Transverse colon (tissue), 4 donors: ENCODE measurements around the gene MCC. TPM values are rescaled to one million over a fixed set of nuclear protein-coding genes. Genes with fewer than 3 reads are reported as not detected.
A peak's percentile ranks its signal among the peaks of the same experiment; 100 is the strongest.

Experiments
- DNase-seq: peaks from one replicate; pipeline ENCODE4 v3.0.0-alpha.2; 2019
- H3K27ac ChIP-seq, 4 donors: fragments of 200-600 bp; sonication (generic); 2 replicates each; pipeline ENCODE4 v1.5.1; 2016 to 2018; ENCODE audit warnings: inconsistent platforms in 4 of 4
- H3K27me3 ChIP-seq: fragments of 200-600 bp; sonication (generic); 2 replicates; pipeline ENCODE4 v1.5.1; 2017; ENCODE audit warnings: inconsistent platforms
- H3K36me3 ChIP-seq, 4 donors: fragments of 200-600 bp; sonication (generic); 2 replicates each; pipeline ENCODE4 v1.5.1; 2017 to 2019; ENCODE audit warnings: inconsistent platforms in 4 of 4
- H3K4me1 ChIP-seq, 4 donors: fragments of 200-600 bp; sonication (generic); 2 replicates each; pipeline ENCODE4 v1.5.1; 2017 to 2020; ENCODE audit warnings: inconsistent platforms in 4 of 4
- H3K4me3 ChIP-seq, 4 donors: fragments of 200-600 bp; sonication (generic); 1 replicate in 1 of 4; 2 replicates in 3 of 4; pipeline versions ENCODE4 v1.5.1 to v1.6.1; 2017 to 2019; ENCODE audit warnings: inconsistent platforms in 4 of 4
- H3K9me3 ChIP-seq, 2 donors: fragments of 200-600 bp; sonication (generic); 2 replicates each; pipeline ENCODE4 v1.5.1; 2017 to 2019; ENCODE audit warnings: inconsistent platforms in 2 of 2
- EP300 ChIP-seq: sonication (generic); formaldehyde crosslinking; IDR thresholded peaks from one replicate; pipeline ENCODE4 v1.6.1; 2017; ENCODE audit warnings: antibody characterized with exemption, low read depth
- POLR2A ChIP-seq: fragments of 450-650 bp; IDR thresholded peaks from one replicate; pipeline ENCODE4 v1.6.1; 2016; ENCODE audit warnings: antibody characterized with exemption, mild to moderate bottlenecking, moderate library complexity
- POLR2AphosphoS5 ChIP-seq, 3 donors: sonication (generic); formaldehyde crosslinking; IDR thresholded peaks; one replicate each; pipeline ENCODE4 v1.6.1; 2016; ENCODE audit warnings: antibody characterized with exemption in 3 of 3
- WGBS, 2 donors: methylation state at CpG; one replicate each; pipeline ENCODE4 v1.1.5; 2018; ENCODE audit warnings: low coverage in 1 of 2; 5-methylcytosine and 5-hydroxymethylcytosine counted together
- in situ Hi-C, 4 donors: fragments of 200-750 bp; cut with MboI; loops; one replicate each; pipeline versions ENCODE4 v1.15.0 to v1.15.1; 2017; ENCODE audit warnings: low sequenced_read_pairs in 3 of 4, low pct_ligation_motif_present in 1 of 4, low pct_unique_long_range_greater_than_20kb in 1 of 4
- intact Hi-C: fragments of 100-400 bp; cut with DNase I; formaldehyde crosslinking; loops from one replicate; pipeline ENCODE4 v1.15.1; 2023; ENCODE audit warnings: low total_unique reads
- total RNA-seq, 4 donors: library from RNA; depleted of rRNA; stranded (reverse); fragments of >200 nt; gene quantifications; one replicate each; pipeline ENCODE4 v1.1.0, GENCODE V29; 2016
- TF ChIP-seq, protein P1 (sequence below), 5 experiments: fragments of 200-600 bp in 3 of 5; fragments of 450-650 bp in 2 of 5; sonication (generic) in 3 of 5; IDR thresholded peaks; 1 replicate in 2 of 5; 2 replicates in 3 of 5; pipeline ENCODE4 v1.5.1; 2016 to 2017; ENCODE audit warnings: antibody characterized with exemption in 5 of 5, inconsistent platforms in 3 of 5, mild to moderate bottlenecking in 2 of 5, moderate library complexity in 1 of 5

Gene MCC
- total RNA-seq, 4 donors from 2014 or later = 2.6 to 28.4 (median 16.4) TPM

GRCh38 chr5:113519412-113519811 lies 31.2 kb upstream of the MCC start:
- no peak for DNase-seq
- intact Hi-C loops = loop anchor here (10.0 kb wide), 1 partner anchor 145 kb away; no protein-coding TSS in a partner anchor
- Histone ChIP-seq H3K9me3 (no peaks in the 10 kb centered on the region), H3K36me3 (peaks cover 0 to 5% (median 0%) of the 10 kb centered on the region in 4 donors), H3K4me1 (peaks cover 0 to 19% (median 8%) of the 10 kb centered on the region in 4 donors), H3K4me3 (no peak overlapping the region), H3K27ac (no peak overlapping the region), H3K27me3 (no peaks in the 10 kb centered on the region)
- in situ Hi-C loops = loop anchor here in 3 of 4 donors (25.0 kb wide), 1 partner anchor 532 kb away; the partner anchor contains the start of gene DCP2 (in 3 of the 3)
- 84 to 97% methylated on average over 2 of the region's 2 CpGs for WGBS, 2 donors
- TF ChIP-seq POLR2A (no peak), POLR2AphosphoS5 (IDR thresholded peaks at IDR 0.05) (no peak), EP300 (no peak)
- TF ChIP-seq, protein P1, sequence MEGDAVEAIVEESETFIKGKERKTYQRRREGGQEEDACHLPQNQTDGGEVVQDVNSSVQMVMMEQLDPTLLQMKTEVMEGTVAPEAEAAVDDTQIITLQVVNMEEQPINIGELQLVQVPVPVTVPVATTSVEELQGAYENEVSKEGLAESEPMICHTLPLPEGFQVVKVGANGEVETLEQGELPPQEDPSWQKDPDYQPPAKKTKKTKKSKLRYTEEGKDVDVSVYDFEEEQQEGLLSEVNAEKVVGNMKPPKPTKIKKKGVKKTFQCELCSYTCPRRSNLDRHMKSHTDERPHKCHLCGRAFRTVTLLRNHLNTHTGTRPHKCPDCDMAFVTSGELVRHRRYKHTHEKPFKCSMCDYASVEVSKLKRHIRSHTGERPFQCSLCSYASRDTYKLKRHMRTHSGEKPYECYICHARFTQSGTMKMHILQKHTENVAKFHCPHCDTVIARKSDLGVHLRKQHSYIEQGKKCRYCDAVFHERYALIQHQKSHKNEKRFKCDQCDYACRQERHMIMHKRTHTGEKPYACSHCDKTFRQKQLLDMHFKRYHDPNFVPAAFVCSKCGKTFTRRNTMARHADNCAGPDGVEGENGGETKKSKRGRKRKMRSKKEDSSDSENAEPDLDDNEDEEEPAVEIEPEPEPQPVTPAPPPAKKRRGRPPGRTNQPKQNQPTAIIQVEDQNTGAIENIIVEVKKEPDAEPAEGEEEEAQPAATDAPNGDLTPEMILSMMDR (IDR thresholded peaks at IDR 0.05) = no peak

DNA sequence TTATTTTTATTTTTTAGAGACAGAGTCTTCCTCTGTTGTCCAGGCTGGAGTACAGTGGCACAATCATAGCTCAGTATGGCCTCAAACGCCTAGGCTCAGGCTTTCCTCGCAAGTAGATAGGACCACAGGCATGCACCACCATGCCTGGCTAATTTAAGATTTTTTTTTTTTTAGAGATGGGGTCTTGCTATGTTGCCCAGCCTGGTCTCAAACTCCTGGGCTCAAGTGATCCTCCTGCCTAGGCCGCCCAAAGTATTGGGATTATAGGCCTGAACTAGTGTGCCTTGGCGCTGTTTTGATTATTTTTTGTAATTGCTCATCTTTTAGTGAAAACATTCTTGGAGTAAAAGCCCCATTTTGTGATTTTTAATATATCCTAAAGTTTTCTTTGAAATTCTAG lies 30.6 kb upstream of the MCC start:
- DNase-seq = no peak
- intact Hi-C loops (loop anchor here (10.0 kb wide), 1 partner anchor 144 kb away; no protein-coding TSS in a partner anchor), in situ Hi-C loops (loop anchor here in 3 of 4 donors (25.0 kb wide), 1 partner anchor 532 kb away; the partner anchor contains the start of gene DCP2 (in 3 of the 3))
- Histone ChIP-seq H3K9me3 (no peaks in the 10 kb centered on the region), H3K4me3 (no peak overlapping the region), H3K36me3 (peaks cover 0 to 5% (median 0%) of the 10 kb centered on the region in 4 donors), H3K27me3 (no peaks in the 10 kb centered on the region), H3K27ac (no peak overlapping the region), H3K4me1 (peaks cover 0 to 21% (median 10%) of the 10 kb centered on the region in 4 donors)
- 95 to 98% methylated on average over 4 of the region's 4 CpGs for WGBS, 2 donors
- TF ChIP-seq, protein P1 (IDR thresholded peaks at IDR 0.05) = no peak
- TF ChIP-seq EP300 (no peak), POLR2A (no peak), POLR2AphosphoS5 (IDR thresholded peaks at IDR 0.05) (no peak)

GRCh38 chr5:113514289-113514635 lies 26.0 kb upstream of the MCC start:
- Histone ChIP-seq H3K4me1 (peaks cover 0 to 25% (median 10%) of the 10 kb centered on the region in 4 donors), H3K36me3 (peaks cover 0 to 5% (median 0%) of the 10 kb centered on the region in 4 donors), H3K4me3 (peak overlapping the region; percentile 48 to 83 (median 60)), H3K9me3 (no peaks in the 10 kb centered on the region), H3K27ac (peak overlapping the region; percentile 87 to 94 (median 90)), H3K27me3 (no peaks in the 10 kb centered on the region)
- in situ Hi-C loops = loop anchor here in 3 of 4 donors (25.0 kb wide), 1 partner anchor 527 kb away; the partner anchor contains the start of gene DCP2 (in 3 of the 3)
- 0 to 7% methylated on average over 2 to 9 of the region's 9 CpGs for WGBS, 2 donors
- intact Hi-C loops = loop anchor here (5.0 to 10.0 kb wide), 2 partner anchors 139 to 517 kb away; no protein-coding TSS in a partner anchor
- DNase-seq = no peak
- TF ChIP-seq, protein P1 (IDR thresholded peaks at IDR 0.05) = no peak
- TF ChIP-seq POLR2AphosphoS5 (IDR thresholded peaks at IDR 0.05) (no peak), POLR2A (no peak), EP300 (no peak)

DNA sequence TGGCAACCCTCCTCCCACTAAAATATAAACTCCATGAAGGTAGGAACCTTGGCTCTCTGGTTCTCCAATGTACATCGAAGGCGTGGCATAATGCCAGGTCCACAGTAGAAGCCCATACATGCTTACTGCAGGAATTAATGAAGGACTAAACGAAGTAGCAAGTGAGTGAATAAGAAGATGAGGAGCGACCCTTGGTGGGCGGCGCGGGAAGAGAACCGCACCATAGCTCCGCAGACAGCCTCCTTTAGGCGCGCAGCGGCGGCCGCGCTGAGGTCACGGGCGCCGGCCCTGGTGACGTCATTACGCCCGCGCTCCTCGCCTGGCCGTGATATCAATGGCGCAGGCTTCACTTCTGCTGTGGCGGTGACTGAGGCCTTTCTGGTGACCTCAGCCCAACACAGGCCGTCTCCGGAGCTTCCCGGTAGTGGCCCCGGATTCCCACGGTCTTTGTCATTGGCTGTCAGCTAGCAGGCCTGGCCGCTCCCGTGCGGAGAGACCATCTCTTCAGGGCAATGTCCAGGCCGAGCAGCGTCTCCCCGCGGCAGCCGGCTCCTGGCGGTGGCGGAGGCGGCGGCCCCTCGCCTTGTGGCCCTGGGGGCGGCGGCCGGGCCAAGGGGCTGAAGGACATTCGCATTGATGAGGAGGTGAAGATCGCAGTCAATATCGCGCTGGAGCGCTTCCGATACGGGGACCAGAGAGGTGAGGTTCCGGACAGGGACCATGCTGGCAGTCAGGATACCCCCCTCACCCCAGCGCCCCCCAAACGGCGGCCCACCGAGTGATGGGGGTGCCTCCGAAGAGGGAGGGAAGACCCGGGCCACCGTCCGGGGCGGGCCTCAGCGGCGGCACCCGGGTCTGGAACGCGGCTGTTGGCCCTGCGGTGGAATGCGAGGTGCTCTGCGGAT lies 25.4 kb upstream of the MCC start, which contains the start of gene YTHDC2:
Gene YTHDC2, plus strand, starts transcription at position 311 of the 905 bp plus-strand sequence. Its CDS starts 202 bp downstream, at position 513.
- DNase-seq = peak; percentile 88
- Histone ChIP-seq H3K36me3 (peaks cover 0 to 1% (median 0%) of the 10 kb centered on the region in 4 donors), H3K4me3 (peak within 1 kb of the TSS; percentile 48 to 83 (median 60)), H3K9me3 (no peaks in the 10 kb centered on the region), H3K4me1 (peaks cover 0 to 25% (median 10%) of the 10 kb centered on the region in 4 donors), H3K27ac (peak within 1 kb of the TSS; percentile 87 to 94 (median 90)), H3K27me3 (no peaks in the 10 kb centered on the region)
- TF ChIP-seq EP300 (no peak), POLR2A (peak; percentile 71), POLR2AphosphoS5 (IDR thresholded peaks at IDR 0.05) (peak; percentile 37 to 87 (median 69))
- TF ChIP-seq, protein P1 (IDR thresholded peaks at IDR 0.05) = peak in 4 of 5 experiments; percentile 4 to 38 (median 10)
- intact Hi-C loops = loop anchor here (5.0 to 10.0 kb wide), 2 partner anchors 139 to 516 kb away; no protein-coding TSS in a partner anchor
- in situ Hi-C loops = loop anchor here in 3 of 4 donors (25.0 kb wide), 1 partner anchor 526 kb away; the partner anchor contains the start of gene DCP2 (in 3 of the 3)
- 0 to 7% methylated on average over 3 to 39 of the region's 72 CpGs for WGBS, 2 donors
